Measurements from ENCODE around the gene DCAF6.

The DCAF6 gene

GRCh38 chr1:168114845-168115244, 178.4 kb downstream of the DCAF6 start:
- no peak for DNase-seq

- no peak for DNase-seq
Observed at GRCh38 chr1:168116327-168116799, 179.9 kb downstream of the DCAF6 start.

- no peak for DNase-seq
Observed at GRCh38 chr1:168119750-168120149, 183.3 kb downstream of the DCAF6 start.

GRCh38 chr1:168121401-168122011, 185.0 kb downstream of the DCAF6 start:
- no peak for DNase-seq

GRCh38 chr1:168125051-168125450, 188.6 kb downstream of the DCAF6 start:
- no peak for DNase-seq
